ENCODE measurements around the gene PLAAT1. TPM values are rescaled to one million over a fixed set of nuclear protein-coding genes. Genes with fewer than 3 reads are reported as not detected.
A peak's percentile ranks its signal among the peaks of the same experiment; 100 is the strongest.

PLAAT1 gene
- total RNA-seq, 1 donor from 2014 or later = 4.0 TPM

- no peak overlapping the region for H3K27ac Mint-ChIP-seq (ENCODE audit: unreplicated experiment)
These were observed 73.1 kb downstream of the PLAAT1 start for GRCh38 chr3:193314161-193314560.

GRCh38 chr3:193317682-193318300, 76.8 kb downstream of the PLAAT1 start:
- no peaks in the 10 kb centered on the region for H3K9me3 Mint-ChIP-seq
- no peak for TF ChIP-seq CTCF (conservative IDR thresholded peaks at IDR 0.05)
- no peak overlapping the region for H3K27ac Mint-ChIP-seq (ENCODE audit: unreplicated experiment)
- peaks cover 3% of the 10 kb centered on the region for H3K4me1 Mint-ChIP-seq
- no peaks in the 10 kb centered on the region for H3K36me3 Mint-ChIP-seq (ENCODE audit: low read depth)
- H3K27me3 Mint-ChIP-seq (ENCODE audit: low read depth) = no peaks in the 10 kb centered on the region
- H3K4me3 Mint-ChIP-seq = no peak overlapping the region
- DNase-seq (ENCODE audit: low read depth, low spot score) = no peak

More at GRCh38 chr3:193314161-193314560, 73.1 kb downstream of the PLAAT1 start:
- TF ChIP-seq CTCF (conservative IDR thresholded peaks at IDR 0.05) = peak; percentile 45
- Mint-ChIP-seq H3K9me3 (no peaks in the 10 kb centered on the region), H3K36me3 (ENCODE audit: low read depth) (no peaks in the 10 kb centered on the region), H3K4me3 (no peak overlapping the region), H3K27me3 (ENCODE audit: low read depth) (no peaks in the 10 kb centered on the region), H3K4me1 (peaks cover 18% of the 10 kb centered on the region)
- no peak for DNase-seq (ENCODE audit: low read depth, low spot score)

Other genes with a start within 250 kb of the PLAAT1 start
- not detected in 2 replicates for gene ATP13A5, start 137.5 kb downstream of the PLAAT1 start, total RNA-seq